Measurements from ENCODE around the gene PLSCR1.
"Not testable (repeated sequence)": the region's sequence is repeated elsewhere in the genome, so short reads cannot be mapped to it uniquely, and the experiment has no call there.

The PLSCR1 gene

DNA sequence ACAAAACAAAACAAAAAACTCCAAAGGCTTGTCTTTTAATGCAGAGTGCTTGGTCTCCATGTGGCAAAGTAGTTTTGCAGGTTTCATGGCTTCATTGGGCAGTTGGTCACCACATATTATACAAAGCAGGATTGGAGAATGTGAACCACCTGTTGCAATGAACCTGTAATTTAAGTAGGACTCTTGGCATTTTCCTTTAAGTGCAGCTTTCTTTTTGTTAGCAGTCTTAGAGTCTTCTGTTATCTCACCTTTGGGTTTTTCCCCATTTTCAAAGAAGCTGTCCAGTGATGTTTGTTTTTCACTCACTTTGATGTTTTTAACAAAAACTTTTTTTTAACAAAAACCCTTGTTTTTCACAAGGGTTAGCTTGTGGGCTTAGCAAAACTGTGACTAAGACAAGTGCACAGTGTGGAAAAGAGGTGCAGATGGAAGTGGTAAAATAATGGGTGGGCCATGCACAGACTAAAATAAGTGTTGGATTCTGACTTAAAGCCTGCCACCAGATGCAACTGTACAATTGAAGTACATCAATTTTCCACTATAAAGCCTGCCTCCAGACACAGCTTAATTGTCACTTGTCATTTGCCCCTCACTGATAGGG is 2.9 kb upstream of the PLSCR1 start:
- DNase-seq, result no peak

DNA sequence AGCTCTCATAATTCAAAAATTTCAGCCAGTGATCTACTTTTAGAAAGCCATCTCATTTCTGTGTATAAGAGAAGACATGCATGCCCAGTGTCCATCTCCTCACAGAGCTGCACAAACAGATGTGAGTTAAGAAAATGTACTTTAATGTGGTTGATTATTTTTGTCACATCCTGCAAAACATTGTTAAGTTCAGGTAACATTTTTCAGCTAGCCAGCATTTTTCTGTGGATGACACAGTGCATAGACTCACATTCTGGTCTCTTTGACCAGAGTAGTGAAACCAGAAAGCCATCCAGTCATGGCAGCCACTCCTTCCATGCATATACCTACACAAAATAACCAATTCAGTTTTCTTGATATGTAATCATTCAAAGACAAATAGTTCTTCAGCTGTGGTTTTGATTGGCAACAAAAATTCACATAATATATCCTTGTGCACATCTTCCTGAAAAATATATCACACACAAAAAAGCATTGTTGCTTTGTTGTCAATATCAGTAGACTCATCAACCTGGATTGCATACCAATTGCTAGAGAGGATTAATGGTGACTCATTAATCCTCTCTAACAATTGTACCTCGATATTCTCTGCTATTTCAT is 2.1 kb upstream of the PLSCR1 start:
- no peak for DNase-seq

DNA sequence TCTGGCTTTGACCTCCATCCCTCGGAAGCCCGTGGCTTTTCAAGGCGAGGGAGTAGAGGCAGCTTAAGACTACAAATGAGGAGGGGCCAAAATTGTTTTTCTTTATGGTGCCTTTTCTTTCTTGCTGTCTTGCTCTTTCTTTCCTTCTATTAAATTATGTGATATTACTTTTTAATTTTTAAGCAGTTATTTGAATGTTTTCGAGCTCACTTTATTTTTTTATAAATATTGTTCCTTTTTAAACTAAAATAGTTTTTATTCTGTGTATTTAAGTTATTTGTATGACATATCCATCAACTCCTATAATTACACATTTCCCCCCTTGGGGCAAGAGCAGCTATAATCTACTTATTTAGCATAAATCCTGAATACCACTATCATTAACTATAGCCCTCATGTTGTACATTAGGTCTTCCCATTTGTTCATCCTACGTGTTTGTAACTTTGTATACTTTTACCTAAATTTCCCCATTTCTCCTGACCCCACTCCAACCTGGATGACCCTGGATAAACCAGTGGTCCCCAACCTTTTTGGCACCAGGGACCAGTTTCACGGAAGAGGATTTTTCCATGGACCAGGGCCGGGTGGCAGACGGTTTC is 622 bp upstream of the PLSCR1 start:
- no peak for DNase-seq

DNA sequence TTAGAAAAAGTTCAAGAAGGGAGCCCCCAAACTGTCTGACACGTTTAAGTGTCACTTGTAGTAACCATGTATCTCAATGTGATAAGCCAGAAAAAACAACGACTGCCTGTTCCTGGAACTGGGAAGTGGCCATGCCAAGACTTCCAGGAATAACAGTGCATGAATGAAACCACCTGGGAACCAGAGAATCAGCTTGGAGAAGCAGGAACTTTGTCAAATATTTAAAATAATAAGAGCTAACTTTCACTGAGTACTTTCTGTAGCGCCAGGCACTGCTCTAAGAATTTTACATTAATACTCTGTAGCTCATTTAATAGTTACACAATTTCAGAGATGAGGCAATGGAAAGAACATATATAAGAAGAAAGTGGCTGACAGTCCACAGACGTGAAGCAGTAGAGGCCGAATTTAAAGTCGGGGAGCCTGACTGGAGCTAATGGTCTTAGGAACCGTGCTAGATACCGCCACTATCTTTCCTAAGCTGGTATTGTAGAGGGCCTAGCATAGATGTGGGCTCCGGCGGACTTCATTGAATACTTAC is 876 bp downstream of the PLSCR1 start:
- DNase-seq, result peak; percentile 29

DNA sequence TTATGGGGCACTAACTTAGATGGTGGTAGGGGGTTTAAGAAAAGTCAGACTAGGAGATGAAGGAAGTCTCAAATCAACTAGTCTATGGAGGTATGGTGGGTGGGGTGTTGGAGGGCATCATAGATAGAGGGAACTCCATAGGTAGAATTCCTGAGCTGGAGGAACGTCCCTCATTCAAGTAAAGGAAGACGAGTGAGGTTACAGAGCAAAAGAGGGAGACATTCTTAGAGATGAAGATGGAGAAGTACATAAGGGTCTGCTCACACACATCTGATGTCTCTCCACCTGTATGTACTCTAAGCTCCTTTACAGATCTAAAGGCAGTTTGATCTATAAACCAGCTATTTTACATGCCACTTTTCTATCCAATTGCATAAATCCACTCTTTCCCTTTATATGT is 1.4 kb downstream of the PLSCR1 start:
- no peak for DNase-seq

DNA sequence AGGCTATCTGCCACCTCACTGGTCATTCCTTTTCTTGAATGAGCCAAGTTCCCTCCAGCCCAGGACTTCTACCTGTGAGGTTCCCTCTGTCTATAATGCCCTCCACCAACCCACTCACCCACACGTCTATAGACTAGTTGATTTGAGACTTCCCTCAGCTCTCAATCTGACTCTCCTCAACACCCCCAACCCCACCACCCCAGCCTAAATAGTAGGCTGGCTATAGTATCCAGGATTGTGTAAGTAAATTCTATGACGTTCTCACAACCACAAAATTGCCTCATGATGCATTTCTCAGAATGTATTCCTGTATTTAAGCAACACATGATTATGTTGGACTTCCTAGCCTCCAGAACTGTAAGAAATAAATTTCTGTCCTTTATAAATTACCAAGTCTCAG is 2.2 kb downstream of the PLSCR1 start:
- peak; percentile 53 for DNase-seq

DNA sequence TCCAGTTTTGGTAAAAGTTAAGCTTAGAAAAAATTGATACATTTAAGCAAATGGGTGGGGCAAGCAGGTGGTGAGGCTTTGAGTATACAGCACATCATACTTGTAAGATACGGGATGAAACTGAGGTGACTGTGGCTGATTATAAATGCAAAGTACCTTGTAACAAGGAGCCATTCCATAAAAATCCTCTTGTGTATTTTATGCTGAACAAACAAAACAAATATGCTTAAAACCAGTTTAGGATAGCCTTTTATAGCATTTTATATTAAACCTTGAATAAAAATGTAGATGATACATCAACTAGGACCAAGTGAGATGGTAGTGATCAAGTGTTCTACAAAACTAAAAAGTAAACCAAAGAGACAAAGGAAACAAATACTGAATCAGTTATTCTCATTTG is 3.4 kb downstream of the PLSCR1 start:
- DNase-seq, result no peak

DNA sequence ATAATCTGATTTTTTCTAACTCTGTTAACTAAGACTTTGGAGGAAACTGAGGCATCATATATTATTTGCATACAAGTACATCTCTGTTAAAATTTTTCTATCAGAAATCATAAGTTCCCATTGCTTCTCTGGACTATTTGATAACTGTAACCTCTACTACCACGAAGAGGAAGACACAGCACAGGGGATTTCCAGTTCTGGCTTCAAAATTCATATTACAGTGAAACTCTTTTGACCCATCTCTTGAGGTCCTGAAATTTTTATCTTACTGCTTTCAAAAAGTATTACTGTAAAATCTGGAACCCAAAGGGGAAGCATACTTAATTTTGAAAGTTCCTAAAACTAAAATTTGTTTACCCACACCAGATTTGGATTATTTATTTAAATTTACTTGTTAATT is 4.2 kb downstream of the PLSCR1 start:
- no peak for DNase-seq

DNA sequence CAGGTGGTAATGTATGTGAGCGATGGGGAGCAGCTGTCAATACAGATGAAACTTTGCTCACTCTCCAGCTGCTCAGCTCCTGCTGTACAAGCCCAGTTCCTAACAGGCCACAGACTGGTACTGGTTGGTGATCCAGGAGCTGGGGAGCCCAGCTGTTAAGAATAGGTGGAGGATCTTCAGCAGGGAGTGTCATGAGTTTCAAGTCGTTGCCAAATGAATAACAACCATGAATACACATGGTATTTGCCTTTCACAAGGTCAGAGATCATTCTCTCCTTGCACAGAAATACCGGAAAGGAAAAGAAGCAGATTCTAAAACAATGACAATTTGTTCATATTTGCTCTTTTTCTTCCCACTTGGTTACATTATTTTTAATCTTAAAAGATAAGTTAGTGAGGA is 5.1 kb downstream of the PLSCR1 start:
- DNase-seq, result no peak

DNA sequence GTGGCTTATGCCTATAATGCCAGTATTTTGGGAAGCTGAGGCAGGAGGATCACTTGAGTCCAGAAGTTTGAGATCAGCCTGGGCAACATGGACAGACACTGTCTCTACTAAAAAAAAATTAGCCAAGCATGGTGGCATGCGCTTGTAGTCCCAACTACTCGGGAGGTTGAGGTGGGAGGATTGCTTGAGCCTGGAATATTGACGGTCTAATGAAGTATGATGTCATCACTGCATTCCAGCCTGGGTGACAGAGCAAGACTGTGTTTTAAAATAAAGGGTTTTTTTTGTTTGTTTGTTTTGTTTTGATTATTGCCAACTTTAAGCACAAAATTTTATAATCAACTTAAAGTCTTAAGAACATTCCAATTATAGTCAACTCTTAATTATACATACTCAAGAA is 6.8 kb downstream of the PLSCR1 start:
- DNase-seq, result no peak

DNA sequence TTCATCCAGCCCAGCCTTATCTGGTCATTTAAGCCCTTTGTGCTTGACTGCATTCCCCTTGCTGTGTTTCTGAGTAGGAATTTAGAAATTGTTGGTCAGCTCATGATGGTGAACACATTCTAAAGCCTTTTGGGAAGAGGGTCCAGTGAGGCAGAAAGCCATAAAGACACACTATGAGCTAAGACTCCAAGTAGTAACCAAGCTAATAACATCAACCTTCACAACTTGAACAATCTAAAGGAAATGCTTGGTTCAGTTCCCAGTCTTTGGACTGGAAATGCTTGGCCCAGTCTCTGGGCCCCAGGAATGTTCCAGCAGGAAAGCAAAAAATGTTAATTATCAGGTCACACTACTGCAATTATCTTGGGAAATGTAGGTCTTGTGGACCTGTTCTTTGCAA is 7.7 kb downstream of the PLSCR1 start:
- no peak for DNase-seq

DNA sequence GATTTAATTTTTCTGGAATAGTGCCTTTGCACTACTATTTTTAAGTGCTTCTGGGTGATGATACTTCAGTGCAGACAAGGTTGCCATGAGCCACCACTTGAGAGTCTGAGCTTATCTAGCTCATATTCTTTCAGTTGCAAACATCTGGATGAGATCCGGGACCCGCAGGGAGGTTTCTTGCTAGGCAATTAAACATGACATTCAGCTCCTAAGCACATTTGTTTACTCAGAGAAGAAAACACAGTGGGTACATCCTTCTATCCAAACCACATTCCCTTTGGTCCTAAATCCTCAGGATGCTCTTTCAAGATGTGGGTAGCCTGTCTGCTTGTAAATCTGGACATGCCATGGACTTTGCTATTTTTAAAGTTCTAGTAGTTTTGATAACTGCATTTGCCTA is 12.0 kb downstream of the PLSCR1 start:
- DNase-seq, result no peak

DNA sequence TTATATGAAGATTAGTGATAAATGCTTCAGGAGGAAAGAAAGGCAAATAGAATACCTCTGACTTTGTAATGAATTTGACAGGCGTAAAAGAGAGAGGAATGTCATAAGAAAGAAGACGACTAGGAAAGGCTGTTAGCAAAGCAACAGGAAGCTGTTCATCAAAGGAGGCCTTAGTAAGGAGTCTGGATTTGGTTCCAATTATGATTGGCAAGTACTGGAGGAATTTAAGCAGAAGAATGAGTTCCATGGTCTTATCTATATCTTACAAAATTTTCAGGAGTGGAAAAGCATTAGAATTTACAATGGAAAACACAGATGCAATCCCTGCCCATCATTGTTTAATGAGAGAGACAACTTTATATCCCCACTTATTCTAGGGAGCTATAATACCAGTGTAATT is 13.8 kb downstream of the PLSCR1 start:
- no peak for DNase-seq

DNA sequence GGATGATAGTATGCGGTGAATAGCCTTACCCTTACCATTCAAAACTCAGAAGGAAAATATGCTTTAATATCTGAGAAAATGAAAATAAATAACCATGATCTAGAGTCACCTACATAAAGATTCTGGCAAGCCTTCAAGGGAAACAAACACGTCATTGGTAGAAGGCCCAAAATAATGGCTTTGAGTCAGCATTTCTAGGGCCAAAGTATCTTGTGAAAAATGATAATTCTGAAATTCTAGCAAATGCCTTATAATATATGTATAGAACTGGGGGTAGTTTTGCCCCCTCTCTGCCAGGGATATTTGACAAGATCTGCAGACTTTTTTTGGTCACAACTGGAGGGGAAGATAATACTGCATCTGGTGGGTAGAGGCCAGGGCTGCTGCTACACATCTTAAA is 15.4 kb downstream of the PLSCR1 start:
- DNase-seq, result peak; percentile 47

DNA sequence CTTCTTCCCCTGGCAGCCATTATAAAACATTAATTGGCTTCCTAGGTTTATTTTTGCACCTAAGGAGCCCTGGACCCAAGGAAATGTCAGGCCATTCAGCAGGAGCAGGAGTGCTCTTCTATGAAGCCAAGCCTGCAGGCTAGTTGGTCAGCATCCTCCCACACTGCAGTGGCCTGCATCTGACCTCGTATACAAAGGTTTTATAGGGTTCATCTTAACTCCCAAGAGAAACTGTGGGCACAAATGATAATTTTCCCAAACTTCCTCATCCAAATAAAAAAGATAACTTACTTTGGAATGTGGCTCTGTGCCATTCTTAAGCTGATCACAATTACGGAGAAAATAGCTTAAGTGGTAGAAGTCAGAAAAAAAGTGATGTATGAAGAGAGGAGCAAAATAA is 19.4 kb downstream of the PLSCR1 start:
- DNase-seq, result no peak

DNA sequence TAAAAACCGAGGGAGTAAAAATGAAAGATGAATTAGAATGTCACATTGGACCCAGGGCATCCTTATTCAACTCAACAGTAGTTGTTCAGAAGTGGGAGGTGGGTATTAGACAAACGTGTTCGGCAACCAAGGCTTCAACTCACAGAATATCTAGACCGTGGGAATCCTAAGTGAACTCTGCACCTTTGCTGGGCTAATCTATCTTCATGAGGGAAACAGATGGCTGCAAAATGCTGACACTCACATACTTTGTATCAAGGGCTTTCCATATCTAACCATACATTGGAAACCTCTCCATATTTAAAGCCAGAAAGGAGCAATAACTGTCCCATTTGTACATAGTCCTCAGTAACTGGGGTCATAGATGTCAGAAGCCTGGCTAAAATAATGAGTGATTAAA is 20.9 kb downstream of the PLSCR1 start:
- no peak for DNase-seq

DNA sequence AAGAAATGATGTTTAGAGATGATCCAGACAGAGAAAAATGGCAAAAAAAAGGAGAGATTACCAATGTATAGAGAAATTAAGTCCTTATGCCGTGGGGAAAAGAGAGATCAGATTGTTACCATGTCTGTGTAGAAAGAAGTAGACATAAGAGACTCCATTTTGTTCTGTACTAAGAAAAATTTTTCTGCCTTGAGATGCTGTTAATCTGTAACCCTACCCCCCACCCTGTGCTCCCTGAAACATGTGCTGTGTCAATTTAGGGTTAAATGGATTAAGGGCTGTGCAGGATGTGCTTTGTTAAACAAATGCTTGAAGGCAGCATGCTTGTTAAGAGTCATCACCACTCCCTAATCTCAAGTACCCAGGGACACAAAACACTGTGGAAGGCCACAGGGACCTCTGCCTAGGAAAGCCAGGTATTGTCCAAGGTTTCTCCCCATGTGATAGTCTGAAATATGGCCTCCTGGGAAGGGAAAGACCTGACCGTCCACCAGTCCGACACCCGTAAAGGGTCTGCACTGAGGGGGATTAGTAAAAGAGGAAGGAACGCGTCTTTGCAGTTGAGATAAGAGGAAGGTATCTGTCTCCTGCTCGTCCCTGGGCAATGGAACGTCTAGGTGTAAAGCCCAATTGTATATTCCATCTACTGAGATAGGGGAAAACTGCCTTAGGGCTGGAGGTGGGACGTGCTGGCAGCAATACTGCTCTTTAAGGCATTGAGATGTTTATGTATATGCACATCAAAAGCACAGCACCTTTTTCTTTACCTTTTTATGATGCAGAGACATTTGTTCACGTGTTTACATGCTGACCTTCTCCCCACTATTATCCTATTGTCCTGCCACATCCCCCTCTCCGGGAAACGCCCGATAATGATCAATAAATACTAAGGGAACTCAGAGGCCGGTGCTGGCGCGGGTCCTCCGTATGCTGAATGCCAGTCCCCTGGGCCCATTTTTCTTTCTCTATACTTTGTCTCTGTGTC is 21.9 kb downstream of the PLSCR1 start:
- DNase-seq, result not testable (repeated sequence)

DNA sequence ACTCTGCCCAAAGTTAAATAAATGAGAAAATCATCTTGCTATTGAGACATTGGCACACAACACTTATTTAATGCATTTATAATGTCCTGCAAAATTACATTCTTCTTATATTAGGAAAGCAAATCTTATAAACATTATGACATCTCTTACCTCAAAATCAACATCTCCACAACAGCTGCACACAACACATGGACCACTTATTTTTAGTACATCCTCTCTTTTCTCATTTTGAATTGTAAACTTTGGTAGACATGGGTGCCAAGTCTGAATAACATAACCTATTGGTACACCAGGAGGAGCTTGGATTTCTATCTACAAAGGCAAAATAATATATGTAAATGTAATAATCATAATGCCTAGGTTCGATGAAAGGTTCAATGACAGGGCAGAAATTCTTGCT is 23.0 kb downstream of the PLSCR1 start:
- DNase-seq, result no peak

DNA sequence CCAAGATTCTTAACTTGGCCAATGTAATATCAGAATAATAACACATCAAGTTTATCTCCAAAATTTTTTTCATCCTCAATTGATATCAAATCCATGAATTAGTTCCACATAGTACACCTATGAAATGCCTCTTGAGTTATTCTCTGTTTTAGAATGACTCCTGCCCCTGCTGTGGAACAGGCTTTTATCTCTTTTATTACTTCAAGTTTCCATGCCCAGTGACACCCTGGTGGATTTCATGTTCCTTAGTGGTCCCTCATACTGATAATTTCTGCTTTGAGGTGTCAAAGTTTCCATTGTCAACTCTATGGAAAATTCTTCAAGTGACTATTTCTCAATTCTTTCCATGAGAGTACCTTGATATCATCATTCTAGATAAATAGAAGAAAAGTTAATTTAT is 24.6 kb downstream of the PLSCR1 start:
- no peak for DNase-seq

DNA sequence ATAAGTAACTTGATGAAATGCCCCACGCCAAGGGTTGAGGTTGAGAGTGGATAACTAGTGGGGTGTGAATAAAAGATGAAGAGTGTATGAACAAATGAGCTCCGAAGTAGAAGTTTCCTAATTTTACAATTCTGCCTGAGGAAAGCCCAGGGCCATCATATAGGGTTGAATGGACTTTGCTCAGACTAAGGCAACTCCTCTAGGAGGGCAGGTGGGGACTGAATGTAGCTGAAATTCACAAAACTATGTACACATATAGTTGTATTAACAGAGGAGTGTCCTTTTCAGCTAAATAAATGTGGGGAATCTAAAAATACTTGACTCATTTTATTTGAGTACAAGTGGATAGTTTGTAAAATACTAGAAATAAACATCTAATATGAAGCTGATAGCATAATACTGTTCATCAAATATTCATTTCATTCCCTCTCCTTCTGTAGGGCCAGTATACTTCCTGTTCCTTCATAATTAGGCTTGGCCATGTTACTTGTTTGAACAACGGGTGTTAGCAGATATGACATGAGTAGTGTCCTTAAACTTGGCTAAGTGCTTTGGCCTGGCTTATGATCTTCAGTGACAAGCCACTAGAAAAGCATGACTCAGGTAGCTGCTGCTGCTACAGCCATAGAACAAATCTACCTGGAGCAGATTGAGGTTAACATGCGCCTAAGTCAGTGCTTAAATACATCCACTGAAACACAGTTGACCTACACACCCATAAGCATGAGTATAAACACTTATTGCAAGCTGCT is 26.5 kb downstream of the PLSCR1 start:
- no peak for DNase-seq

DNA sequence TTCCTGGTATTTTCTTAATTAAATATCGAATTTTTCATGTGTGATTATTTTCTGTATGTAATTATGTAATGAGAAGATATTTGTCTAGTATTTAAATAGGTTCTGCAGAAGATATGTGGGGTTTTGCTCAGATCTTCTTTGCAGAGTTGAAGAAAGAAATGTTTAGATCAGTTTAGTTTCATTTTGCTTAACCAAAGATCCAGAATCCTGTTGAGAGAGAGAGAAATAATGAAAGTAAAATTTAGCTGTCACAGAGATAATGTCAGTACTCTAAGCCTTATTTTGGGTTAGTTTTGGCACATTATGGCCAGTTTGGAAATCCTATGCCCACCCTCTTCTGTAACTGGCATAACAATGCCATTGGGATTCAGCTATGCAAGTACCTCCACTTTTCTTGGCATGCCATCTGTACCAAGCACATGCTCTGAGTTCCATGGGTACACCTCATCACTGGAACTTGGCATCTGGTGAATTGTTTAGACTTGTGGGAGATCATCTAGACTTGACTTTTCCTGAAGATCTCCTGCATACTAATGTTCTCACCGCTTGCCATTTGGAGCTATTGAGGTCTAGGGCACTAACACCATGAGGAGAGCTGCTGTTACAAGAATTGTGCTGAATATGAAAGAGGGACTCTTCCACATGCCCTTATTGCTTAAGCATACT is 30.9 kb downstream of the PLSCR1 start:
- DNase-seq, result no peak

Data from fibroblast of upper back skin (primary cell).